Activated T-helper 17 cell treated with anti-CD3 and anti-CD28 coated beads, Interleukin-2, amount 50 U/mL, for 72 hours (primary cell): ENCODE measurements around the gene IRAK3. TPM values are rescaled to one million over a fixed set of nuclear protein-coding genes. Genes with fewer than 3 reads are reported as not detected.

Experiments
- ATAC-seq: fragments of 150-1000 bp; cut with Tn5 transposase; replicated peaks from 2 replicates; pipeline ENCODE4 v1.10.0; 2021; ENCODE audit warnings: mild to moderate bottlenecking, moderate library complexity
- H3K27ac Mint-ChIP-seq: one replicate; pipeline ENCODE4 v1.8.0; 2022; ENCODE audit warnings: mixed read lengths
- H3K27me3 Mint-ChIP-seq: one replicate; pipeline ENCODE4 v1.8.0; 2022; ENCODE audit warnings: mixed read lengths
- H3K36me3 Mint-ChIP-seq: one replicate; pipeline ENCODE4 v1.8.0; 2022; ENCODE audit warnings: low read depth, mild to moderate bottlenecking, mixed read lengths
- H3K4me1 Mint-ChIP-seq: one replicate; pipeline ENCODE4 v1.8.0; 2022; ENCODE audit warnings: mixed read lengths
- H3K4me3 Mint-ChIP-seq: one replicate; pipeline ENCODE4 v1.8.0; 2022; ENCODE audit warnings: mild to moderate bottlenecking, mixed read lengths
- H3K9me3 Mint-ChIP-seq: one replicate; pipeline ENCODE4 v1.8.0; 2022; ENCODE audit warnings: mixed read lengths
- total RNA-seq, 2 donors: library from RNA; stranded (reverse); gene quantifications; one replicate each; pipeline ENCODE4 v1.2.3, GENCODE V29; 2022

Gene IRAK3
- total RNA-seq, 2 donors from 2014 or later = 1.4 to 1.8 TPM

GRCh38 chr12:66243911-66244310 lies 54.9 kb downstream of the IRAK3 start:
- H3K4me3 Mint-ChIP-seq = no peak overlapping the region
- H3K9me3 Mint-ChIP-seq = no peaks in the 10 kb centered on the region

DNA sequence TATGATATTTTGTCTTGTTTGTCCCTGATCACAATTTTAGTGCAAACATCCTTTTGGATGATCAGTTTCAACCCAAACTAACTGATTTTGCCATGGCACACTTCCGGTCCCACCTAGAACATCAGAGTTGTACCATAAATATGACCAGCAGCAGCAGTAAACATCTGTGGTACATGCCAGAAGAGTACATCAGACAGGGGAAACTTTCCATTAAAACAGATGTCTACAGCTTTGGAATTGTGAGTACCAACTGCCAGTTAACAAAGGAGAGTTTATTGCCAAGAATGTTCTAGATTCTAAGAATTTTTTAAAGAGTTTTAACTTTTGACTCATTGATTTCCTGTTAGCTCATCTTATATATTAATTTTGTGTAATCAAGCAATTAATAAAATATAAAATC lies 55.4 kb downstream of the IRAK3 start:
- Mint-ChIP-seq H3K4me1 (no peaks in the 10 kb centered on the region), H3K27ac (no peak overlapping the region), H3K27me3 (peaks cover 17% of the 10 kb centered on the region), H3K9me3 (no peaks in the 10 kb centered on the region), H3K4me3 (no peak overlapping the region), H3K36me3 (no peaks in the 10 kb centered on the region)
- ATAC-seq = no peak

More at GRCh38 chr12:66243911-66244310, 54.9 kb downstream of the IRAK3 start:
- Mint-ChIP-seq H3K36me3 (no peaks in the 10 kb centered on the region), H3K4me1 (no peaks in the 10 kb centered on the region), H3K27me3 (peaks cover 17% of the 10 kb centered on the region), H3K27ac (no peak overlapping the region)
- no peak for ATAC-seq

DNA sequence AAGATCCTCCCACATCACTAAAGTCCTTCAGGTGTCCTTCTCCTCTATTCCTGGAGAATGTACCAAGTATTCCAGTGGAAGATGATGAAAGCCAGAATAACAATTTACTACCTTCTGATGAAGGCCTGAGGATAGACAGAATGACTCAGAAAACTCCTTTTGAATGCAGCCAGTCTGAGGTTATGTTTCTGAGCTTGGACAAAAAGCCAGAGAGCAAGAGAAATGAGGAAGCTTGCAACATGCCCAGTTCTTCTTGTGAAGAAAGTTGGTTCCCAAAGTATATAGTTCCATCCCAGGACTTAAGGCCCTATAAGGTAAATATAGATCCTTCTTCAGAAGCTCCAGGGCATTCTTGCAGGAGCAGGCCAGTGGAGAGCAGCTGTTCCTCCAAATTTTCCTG lies 58.7 kb downstream of the IRAK3 start:
- no peak for ATAC-seq
- no peaks in the 10 kb centered on the region for H3K4me1 Mint-ChIP-seq
- no peak overlapping the region for H3K4me3 Mint-ChIP-seq
- H3K36me3 Mint-ChIP-seq = no peaks in the 10 kb centered on the region
- H3K27me3 Mint-ChIP-seq = peaks cover 3% of the 10 kb centered on the region
- H3K9me3 Mint-ChIP-seq = no peaks in the 10 kb centered on the region
- no peak overlapping the region for H3K27ac Mint-ChIP-seq

DNA sequence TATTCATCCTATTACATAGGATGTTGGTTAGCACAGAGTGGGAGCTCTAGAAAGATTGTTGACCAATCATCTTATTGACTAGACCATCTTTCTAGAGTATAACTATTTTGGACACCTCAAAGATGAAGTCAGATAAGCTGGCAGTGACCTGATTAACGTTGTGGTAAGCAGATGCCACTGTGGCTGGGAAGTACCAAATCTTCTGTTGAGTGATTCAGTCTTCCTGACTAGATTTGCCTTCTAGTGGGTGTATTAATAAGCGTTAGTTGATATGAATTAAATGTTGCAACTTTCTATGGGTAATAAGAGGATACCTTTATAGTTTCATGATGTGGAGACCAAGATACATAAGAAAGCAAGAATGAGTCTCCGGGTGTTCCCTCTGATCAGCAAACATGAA lies 62.0 kb downstream of the IRAK3 start:
- Mint-ChIP-seq H3K4me1 (no peaks in the 10 kb centered on the region), H3K9me3 (no peaks in the 10 kb centered on the region), H3K27me3 (peaks cover 3% of the 10 kb centered on the region), H3K4me3 (no peak overlapping the region), H3K36me3 (no peaks in the 10 kb centered on the region), H3K27ac (no peak overlapping the region)
- ATAC-seq = peak; percentile 60

GRCh38 chr12:66252771-66253170 lies 63.8 kb downstream of the IRAK3 start:
- no peak overlapping the region for H3K4me3 Mint-ChIP-seq
- ATAC-seq = no peak
- no peaks in the 10 kb centered on the region for H3K9me3 Mint-ChIP-seq
- H3K4me1 Mint-ChIP-seq = no peaks in the 10 kb centered on the region
- no peaks in the 10 kb centered on the region for H3K36me3 Mint-ChIP-seq
- peaks cover 5% of the 10 kb centered on the region for H3K27me3 Mint-ChIP-seq
- H3K27ac Mint-ChIP-seq = no peak overlapping the region

GRCh38 chr12:66255737-66256136 lies 66.7 kb downstream of the IRAK3 start:
- no peaks in the 10 kb centered on the region for H3K36me3 Mint-ChIP-seq
- peaks cover 3% of the 10 kb centered on the region for H3K27me3 Mint-ChIP-seq
- no peak overlapping the region for H3K27ac Mint-ChIP-seq
- ATAC-seq = no peak
- H3K9me3 Mint-ChIP-seq = no peaks in the 10 kb centered on the region
- H3K4me1 Mint-ChIP-seq = no peaks in the 10 kb centered on the region
- no peak overlapping the region for H3K4me3 Mint-ChIP-seq

GRCh38 chr12:66258011-66258410 lies 69.0 kb downstream of the IRAK3 start:
- Mint-ChIP-seq H3K27ac (no peak overlapping the region), H3K36me3 (no peaks in the 10 kb centered on the region), H3K4me1 (no peaks in the 10 kb centered on the region), H3K27me3 (peaks cover 3% of the 10 kb centered on the region), H3K4me3 (no peak overlapping the region), H3K9me3 (no peaks in the 10 kb centered on the region)
- no peak for ATAC-seq

- Mint-ChIP-seq H3K9me3 (no peaks in the 10 kb centered on the region), H3K36me3 (no peaks in the 10 kb centered on the region), H3K27ac (no peak overlapping the region), H3K27me3 (no peaks in the 10 kb centered on the region), H3K4me1 (no peaks in the 10 kb centered on the region), H3K4me3 (no peak overlapping the region)
- ATAC-seq = no peak
These were observed 73.7 kb downstream of the IRAK3 start for GRCh38 chr12:66262737-66263136.

GRCh38 chr12:66268562-66268961 lies 79.5 kb downstream of the IRAK3 start:
- no peak for ATAC-seq
- no peak overlapping the region for H3K27ac Mint-ChIP-seq
- no peaks in the 10 kb centered on the region for H3K27me3 Mint-ChIP-seq
- no peaks in the 10 kb centered on the region for H3K9me3 Mint-ChIP-seq
- peaks cover 2% of the 10 kb centered on the region for H3K4me1 Mint-ChIP-seq
- no peak overlapping the region for H3K4me3 Mint-ChIP-seq
- no peaks in the 10 kb centered on the region for H3K36me3 Mint-ChIP-seq

DNA sequence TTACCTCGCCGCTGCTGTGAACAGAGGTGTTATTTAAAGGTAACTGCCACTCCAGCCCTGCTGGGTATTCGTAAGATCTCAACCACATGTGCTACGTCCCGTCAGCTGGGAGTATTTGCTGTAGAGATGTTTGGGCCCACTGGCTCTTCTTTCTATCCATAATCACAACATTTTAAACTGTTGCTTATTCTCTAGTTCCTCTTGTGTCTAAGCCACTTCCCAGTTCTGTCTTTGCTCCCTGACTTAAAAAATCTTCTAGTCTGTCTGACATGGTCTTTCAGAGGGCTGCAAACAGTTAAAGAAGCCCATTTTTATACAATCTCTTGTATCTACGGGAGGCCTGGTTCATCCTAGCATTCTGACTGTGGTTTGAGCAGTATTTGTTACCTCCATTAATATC lies 80.1 kb downstream of the IRAK3 start:
- no peaks in the 10 kb centered on the region for H3K36me3 Mint-ChIP-seq
- no peak for ATAC-seq
- H3K27me3 Mint-ChIP-seq = no peaks in the 10 kb centered on the region
- H3K27ac Mint-ChIP-seq = no peak overlapping the region
- peaks cover 4% of the 10 kb centered on the region for H3K4me1 Mint-ChIP-seq
- H3K4me3 Mint-ChIP-seq = no peak overlapping the region
- no peaks in the 10 kb centered on the region for H3K9me3 Mint-ChIP-seq

- Mint-ChIP-seq H3K9me3 (no peaks in the 10 kb centered on the region), H3K4me3 (no peak overlapping the region), H3K36me3 (no peaks in the 10 kb centered on the region), H3K27me3 (no peaks in the 10 kb centered on the region), H3K27ac (no peak overlapping the region), H3K4me1 (peaks cover 4% of the 10 kb centered on the region)
- ATAC-seq = peak; percentile 52
These were observed 80.9 kb downstream of the IRAK3 start for GRCh38 chr12:66269757-66270383.

DNA sequence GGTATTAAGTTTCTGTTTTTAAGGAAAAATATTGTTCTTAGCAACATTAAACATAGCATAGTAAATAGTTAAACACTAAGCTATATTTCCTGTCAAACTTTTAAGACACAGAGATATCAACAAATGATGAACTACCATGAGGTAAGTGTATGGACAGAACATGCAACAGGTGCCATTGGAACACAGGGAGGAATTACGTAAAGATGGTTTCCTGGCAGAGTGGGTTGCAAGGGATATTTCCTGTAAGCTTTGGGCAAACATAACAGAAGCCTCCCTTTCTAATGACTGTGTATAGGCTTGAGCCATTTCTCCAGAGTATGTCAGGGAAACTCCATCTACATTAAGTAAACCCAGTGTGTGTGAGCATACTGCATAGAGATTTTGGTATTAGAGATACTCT lies 81.6 kb downstream of the IRAK3 start:
- no peak overlapping the region for H3K27ac Mint-ChIP-seq
- ATAC-seq = no peak
- no peaks in the 10 kb centered on the region for H3K9me3 Mint-ChIP-seq
- peaks cover 4% of the 10 kb centered on the region for H3K4me1 Mint-ChIP-seq
- H3K36me3 Mint-ChIP-seq = no peaks in the 10 kb centered on the region
- H3K27me3 Mint-ChIP-seq = no peaks in the 10 kb centered on the region
- no peak overlapping the region for H3K4me3 Mint-ChIP-seq

DNA sequence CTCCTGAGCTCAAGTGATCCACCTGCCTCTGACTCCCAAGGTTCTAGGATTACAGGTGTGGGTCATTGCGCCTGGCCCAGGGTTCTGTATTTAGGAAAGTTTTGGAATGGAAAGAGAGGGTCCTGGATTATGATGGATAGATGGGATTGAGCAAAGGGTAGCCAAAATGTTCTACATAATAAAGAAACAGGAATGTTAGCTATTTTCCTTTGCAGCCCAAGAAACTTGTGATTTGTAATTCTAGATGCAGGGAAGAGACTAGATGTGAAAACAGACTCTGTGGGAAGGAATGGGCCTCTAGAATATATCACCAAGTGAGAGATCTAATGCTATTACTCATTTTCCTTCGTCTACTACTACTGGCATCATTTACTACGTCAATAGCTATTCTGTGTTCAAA lies 83.6 kb downstream of the IRAK3 start:
- peaks cover 11% of the 10 kb centered on the region for H3K4me1 Mint-ChIP-seq
- ATAC-seq = no peak
- H3K9me3 Mint-ChIP-seq = no peaks in the 10 kb centered on the region
- H3K27me3 Mint-ChIP-seq = no peaks in the 10 kb centered on the region
- H3K4me3 Mint-ChIP-seq = no peak overlapping the region
- H3K27ac Mint-ChIP-seq = no peak overlapping the region
- no peaks in the 10 kb centered on the region for H3K36me3 Mint-ChIP-seq

DNA sequence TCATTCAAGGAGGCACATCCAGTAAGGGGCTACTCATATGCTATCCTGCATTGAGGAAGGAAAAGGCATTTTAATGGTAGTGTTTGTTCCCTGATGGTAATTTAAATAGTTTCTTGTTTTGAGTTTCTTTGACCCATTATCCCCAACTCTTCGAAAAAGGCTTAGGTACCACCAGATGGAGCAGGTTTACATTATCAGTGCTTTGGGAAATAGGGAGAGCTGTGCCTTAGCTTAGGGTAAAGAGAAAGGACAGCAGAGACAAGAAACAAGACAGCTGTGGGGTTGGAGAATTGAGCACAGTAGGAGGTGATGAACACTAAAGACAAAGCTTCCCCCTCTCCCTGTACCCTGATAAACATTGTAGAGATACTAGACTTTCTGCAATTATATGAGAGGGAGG lies 84.1 kb downstream of the IRAK3 start:
- H3K36me3 Mint-ChIP-seq = no peaks in the 10 kb centered on the region
- ATAC-seq = no peak
- no peaks in the 10 kb centered on the region for H3K9me3 Mint-ChIP-seq
- H3K27me3 Mint-ChIP-seq = no peaks in the 10 kb centered on the region
- no peak overlapping the region for H3K4me3 Mint-ChIP-seq
- no peak overlapping the region for H3K27ac Mint-ChIP-seq
- peaks cover 11% of the 10 kb centered on the region for H3K4me1 Mint-ChIP-seq

- H3K9me3 Mint-ChIP-seq = no peaks in the 10 kb centered on the region
- no peaks in the 10 kb centered on the region for H3K36me3 Mint-ChIP-seq
- peak overlapping the region; percentile 18 for H3K27ac Mint-ChIP-seq
- peak; percentile 66 for ATAC-seq
- no peaks in the 10 kb centered on the region for H3K27me3 Mint-ChIP-seq
- H3K4me3 Mint-ChIP-seq = no peak overlapping the region
- H3K4me1 Mint-ChIP-seq = peaks cover 11% of the 10 kb centered on the region
These were observed 86.0 kb downstream of the IRAK3 start for GRCh38 chr12:66275040-66275439.
